Left ventricle myocardium inferior (tissue), 1 donor: ENCODE data around the gene NR6A1. TPM values are rescaled to one million over a fixed set of nuclear protein-coding genes. Genes with fewer than 3 reads are reported as not detected.

ENCODE experiments used
- DNase-seq: peaks from one replicate; pipeline ENCODE4 v3.0.0-alpha.2; 2020
- H3K27ac ChIP-seq: fragments of 200-600 bp; replicated peaks from 2 replicates; pipeline ENCODE4 v1.8.0; 2021
- H3K27me3 ChIP-seq: fragments of 200-600 bp; 2 replicates; pipeline ENCODE4 v1.8.0; 2021; ENCODE audit warnings: low read depth
- H3K36me3 ChIP-seq: fragments of 200-600 bp; 2 replicates; pipeline ENCODE4 v1.8.0; 2021
- H3K4me1 ChIP-seq: fragments of 200-600 bp; 2 replicates; pipeline ENCODE4 v1.8.0; 2021
- H3K4me3 ChIP-seq: fragments of 200-600 bp; 2 replicates; pipeline ENCODE4 v1.8.0; 2021; ENCODE audit warnings: mild to moderate bottlenecking, moderate library complexity
- H3K9me3 ChIP-seq: fragments of 200-600 bp; replicated peaks from 2 replicates; pipeline ENCODE4 v1.8.0; 2021
- CTCF ChIP-seq: fragments of 200-600 bp; IDR thresholded peaks from 2 replicates; pipeline ENCODE4 v1.8.0; 2021; ENCODE audit warnings: antibody characterized with exemption, mild to moderate bottlenecking, borderline replicate concordance
- intact Hi-C: fragments of 100-400 bp; cut with micrococcal nuclease; formaldehyde crosslinking; loops from one replicate; pipeline ENCODE4 v1.11.0; 2022
- total RNA-seq: library from RNA; stranded (reverse); fragmentation: NEBNext Ultra II Directional; extraction: Animal tissue kit (Norgen Biotek cat#: 25700); gene quantifications from one replicate; pipeline ENCODE4 v1.2.1, GENCODE V29; 2021
- donor health status: DM: no; HTN: yes; CAD: no; lungs with severe emphysema.

Gene NR6A1
- total RNA-seq, 1 donor from 2014 or later: 1.0 TPM

GRCh38 chr9:124635285-124635684 lies 135.8 kb downstream of the NR6A1 start:
- TF ChIP-seq CTCF: no peak
- H3K9me3 ChIP-seq: no peaks in the 10 kb centered on the region
- peaks cover 4% of the 10 kb centered on the region for H3K27me3 ChIP-seq
- intact Hi-C loops: no loop called here
- H3K4me1 ChIP-seq: peaks cover 5% of the 10 kb centered on the region
- no peaks in the 10 kb centered on the region for H3K36me3 ChIP-seq
- DNase-seq: no peak
- H3K27ac ChIP-seq: no peak overlapping the region
- no peak overlapping the region for H3K4me3 ChIP-seq

GRCh38 chr9:124632077-124632621 lies 139.0 kb downstream of the NR6A1 start:
- Histone ChIP-seq H3K4me3 (no peak overlapping the region), H3K9me3 (no peaks in the 10 kb centered on the region), H3K36me3 (no peaks in the 10 kb centered on the region), H3K4me1 (no peaks in the 10 kb centered on the region), H3K27me3 (no peaks in the 10 kb centered on the region), H3K27ac (no peak overlapping the region)
- DNase-seq: no peak
- intact Hi-C loops: no loop called here
- no peak for TF ChIP-seq CTCF

GRCh38 chr9:124631326-124631725 lies 139.8 kb downstream of the NR6A1 start:
- DNase-seq: no peak
- intact Hi-C loops: no loop called here
- H3K4me3 ChIP-seq: no peak overlapping the region
- H3K4me1 ChIP-seq: no peaks in the 10 kb centered on the region
- H3K27me3 ChIP-seq: no peaks in the 10 kb centered on the region
- no peak overlapping the region for H3K27ac ChIP-seq
- H3K9me3 ChIP-seq: no peaks in the 10 kb centered on the region
- no peak for TF ChIP-seq CTCF
- no peaks in the 10 kb centered on the region for H3K36me3 ChIP-seq

GRCh38 chr9:124629600-124629999 lies 141.5 kb downstream of the NR6A1 start:
- no peaks in the 10 kb centered on the region for H3K4me1 ChIP-seq
- no peaks in the 10 kb centered on the region for H3K9me3 ChIP-seq
- H3K4me3 ChIP-seq: no peak overlapping the region
- H3K27ac ChIP-seq: no peak overlapping the region
- no peaks in the 10 kb centered on the region for H3K36me3 ChIP-seq
- H3K27me3 ChIP-seq: no peaks in the 10 kb centered on the region
- no peak for TF ChIP-seq CTCF
- no peak for DNase-seq
- intact Hi-C loops: no loop called here

- H3K27me3 ChIP-seq: no peaks in the 10 kb centered on the region
- H3K4me1 ChIP-seq: peaks cover 4% of the 10 kb centered on the region
- DNase-seq: no peak
- no peaks in the 10 kb centered on the region for H3K36me3 ChIP-seq
- no peak for TF ChIP-seq CTCF
- H3K9me3 ChIP-seq: no peaks in the 10 kb centered on the region
- H3K27ac ChIP-seq: no peak overlapping the region
- H3K4me3 ChIP-seq: no peak overlapping the region
- intact Hi-C loops: no loop called here
Observed at GRCh38 chr9:124628741-124629140, 142.4 kb downstream of the NR6A1 start.
